IMR-90 (cell line): ENCODE results near the gene PCCA. TPM values are rescaled to one million over a fixed set of nuclear protein-coding genes. Genes with fewer than 3 reads are reported as not detected.

ENCODE experiments used
- ATAC-seq: fragments of 200-7000 bp; cut with Tn5 transposase; 2 replicates; pipeline ENCODE4 v1.9.1; 2020; ENCODE audit warnings: low read depth, mild to moderate bottlenecking, moderate library complexity
- BruUV-seq: library from RNA; stranded (reverse); fragments of 400-500 nt; replicated peaks from 2 replicates; lab custom pipeline; 2021; lab: Mats Ljungman, UMichigan
- CTCF ChIA-PET: fragments of 300-600 bp; formaldehyde crosslinking; extraction: SDS; loops from one replicate; lab custom pipeline; 2021; ENCODE audit warnings: antibody characterized with exemption; lab: Yijun Ruan, JAX
- POLR2A ChIA-PET: fragments of 300-600 bp; sonication (Branson Sonifier 250); formaldehyde crosslinking; loops from one replicate; lab custom pipeline; 2022; ENCODE audit warnings: antibody characterized with exemption; ENCODE audit not compliant: unreplicated experiment; lab: Charles Lee
- DNase-seq: peaks from one replicate; pipeline ENCODE4 v3.0.0; 2013
- H2AFZ ChIP-seq: replicated peaks from 2 replicates; pipeline ENCODE3; 2013; ENCODE audit warnings: low read length, mild to moderate bottlenecking; ENCODE audit not compliant: poor library complexity
- H2AK5ac ChIP-seq: 2 replicates; pipeline ENCODE4 v1.6.1; 2013; ENCODE audit warnings: low read depth, low read length, inconsistent platforms
- H2AK9ac ChIP-seq: replicated peaks from 2 replicates; pipeline ENCODE3; 2013; ENCODE audit warnings: mild to moderate bottlenecking, low read depth, low read length, moderate library complexity; ENCODE audit not compliant: poor library complexity
- H2BK120ac ChIP-seq: 2 replicates; pipeline ENCODE4 v1.6.1; 2013; ENCODE audit warnings: low read depth, low read length, inconsistent platforms
- H2BK15ac ChIP-seq: 3 replicates; pipeline ENCODE4 v1.6.1; 2013; ENCODE audit warnings: low read depth, low read length, inconsistent platforms
- H2BK20ac ChIP-seq: 2 replicates; pipeline ENCODE4 v1.6.1; 2013; ENCODE audit warnings: low read depth, mild to moderate bottlenecking, inconsistent platforms, low read length, moderate library complexity
- H2BK5ac ChIP-seq: 2 replicates; pipeline ENCODE4 v1.6.1; 2013; ENCODE audit warnings: mild to moderate bottlenecking, low read depth, low read length, inconsistent platforms; ENCODE audit not compliant: poor library complexity, severe bottlenecking
- H3K14ac ChIP-seq: replicated peaks from 2 replicates; pipeline ENCODE4 v1.6.1; 2013; ENCODE audit warnings: low read depth, low read length, inconsistent platforms
- H3K18ac ChIP-seq: 2 replicates; pipeline ENCODE4 v1.6.1; 2013; ENCODE audit warnings: low read depth, low read length, control low read depth
- H3K23ac ChIP-seq: 2 replicates; pipeline ENCODE4 v1.6.1; 2013; ENCODE audit warnings: low read depth, low read length, inconsistent platforms
- H3K27ac ChIP-seq: 2 replicates; pipeline ENCODE4 v1.5.1; 2013; ENCODE audit warnings: mild to moderate bottlenecking, control low read depth, low read length; ENCODE audit not compliant: insufficient read depth
- H3K27me3 ChIP-seq: 2 replicates; pipeline ENCODE4 v1.6.1; 2013; ENCODE audit warnings: low read length; ENCODE audit not compliant: control insufficient read depth, insufficient read depth
- H3K36me3 ChIP-seq: 2 replicates; pipeline ENCODE4 v1.6.1; 2013; ENCODE audit warnings: low read length, mixed read lengths; ENCODE audit not compliant: control insufficient read depth, insufficient read depth
- H3K4ac ChIP-seq: 2 replicates; pipeline ENCODE4 v1.6.1; 2013; ENCODE audit warnings: low read depth, low read length, inconsistent platforms
- H3K4me1 ChIP-seq: 2 replicates; pipeline ENCODE4 v1.6.1; 2013; ENCODE audit warnings: low read length, mixed read lengths; ENCODE audit not compliant: control insufficient read depth, insufficient read depth
- H3K4me2 ChIP-seq: 2 replicates; pipeline ENCODE4 v1.6.1; 2013; ENCODE audit warnings: low read depth, mild to moderate bottlenecking, control low read depth, low read length, moderate library complexity
- H3K4me3 ChIP-seq: 2 replicates; pipeline ENCODE4 v1.5.1; 2013; ENCODE audit warnings: low read depth, mild to moderate bottlenecking, control low read depth, low read length, moderate library complexity; ENCODE audit not compliant: insufficient read depth
- H3K56ac ChIP-seq: 2 replicates; pipeline ENCODE4 v1.6.1; 2013; ENCODE audit warnings: low read length, inconsistent platforms; ENCODE audit not compliant: insufficient read depth; ENCODE audit errors: extremely low read depth
- H3K79me1 ChIP-seq, 2 experiments: 2 replicates each; pipeline ENCODE4 v1.6.1; 2013; ENCODE audit warnings: low read length in 2 of 2, inconsistent platforms in 1 of 2, low read depth in 1 of 2
- H3K9ac ChIP-seq: 2 replicates; pipeline ENCODE4 v1.6.1; 2013; ENCODE audit warnings: low read depth, low read length, control low read depth
- H3K9me1 ChIP-seq: 2 replicates; pipeline ENCODE4 v1.6.1; 2013; ENCODE audit warnings: low read length, inconsistent platforms; ENCODE audit not compliant: insufficient read depth
- H3K9me3 ChIP-seq: 2 replicates; pipeline ENCODE4 v1.6.1; 2013; ENCODE audit warnings: low read length; ENCODE audit not compliant: control insufficient read depth, insufficient read depth
- H4K20me1 ChIP-seq: 2 replicates; pipeline ENCODE4 v1.6.1; 2013; ENCODE audit warnings: low read length, inconsistent platforms; ENCODE audit not compliant: insufficient read depth
- H4K5ac ChIP-seq: 2 replicates; pipeline ENCODE4 v1.6.1; 2013; ENCODE audit warnings: mild to moderate bottlenecking, low read depth, low read length, control low read depth
- H4K8ac ChIP-seq, 2 experiments: 2 replicates each; pipeline ENCODE4 v1.6.1; 2013; ENCODE audit warnings: low read depth in 2 of 2, low read length in 2 of 2, control low read depth in 1 of 2, inconsistent platforms in 1 of 2
- H4K91ac ChIP-seq: 2 replicates; pipeline ENCODE4 v1.6.1; 2013; ENCODE audit warnings: low read depth, low read length, inconsistent platforms; ENCODE audit not compliant: insufficient read depth
- BHLHE40 ChIP-seq: fragments of 150-350 bp; IDR thresholded peaks from 2 replicates; pipeline ENCODE4 v1.6.1; 2016; ENCODE audit warnings: mild to moderate bottlenecking, low read depth, low read length
- CEBPB ChIP-seq: IDR thresholded peaks from 2 replicates; pipeline ENCODE4 v1.6.1; 2012; ENCODE audit warnings: low read depth, low read length, improper control_type of control experiment
- CHD1 ChIP-seq: IDR thresholded peaks from 2 replicates; pipeline ENCODE4 v1.6.1; 2012; ENCODE audit warnings: low read depth, low read length, improper control_type of control experiment
- CTCF ChIP-seq: conservative IDR thresholded peaks from 2 replicates; pipeline ENCODE4 v1.5.1; 2012; ENCODE audit warnings: mild to moderate bottlenecking, low read depth, low read length, improper control_type of control experiment
- ELK1 ChIP-seq: fragments of 150-350 bp; IDR thresholded peaks from 2 replicates; pipeline ENCODE4 v1.6.1; 2016; ENCODE audit warnings: low read depth, mild to moderate bottlenecking, low read length, moderate library complexity, borderline replicate concordance
- FOS ChIP-seq: fragments of 150-350 bp; IDR thresholded peaks from 2 replicates; pipeline ENCODE4 v1.6.1; 2016; ENCODE audit warnings: low read depth, low read length
- MAFK ChIP-seq: IDR thresholded peaks from 2 replicates; pipeline ENCODE4 v1.6.1; 2012; ENCODE audit warnings: low read depth, low read length, improper control_type of control experiment
- MAZ ChIP-seq: IDR thresholded peaks from 2 replicates; pipeline ENCODE4 v1.6.1; 2012; ENCODE audit warnings: low read depth, mild to moderate bottlenecking, low read length, improper control_type of control experiment, moderate library complexity, borderline replicate concordance
- MXI1 ChIP-seq: IDR thresholded peaks from 2 replicates; pipeline ENCODE4 v1.6.1; 2012; ENCODE audit warnings: low read depth, mild to moderate bottlenecking, low read length, moderate library complexity, borderline replicate concordance
- NFE2L2 ChIP-seq: fragments of 150-350 bp; IDR thresholded peaks from 2 replicates; pipeline ENCODE4 v1.6.1; 2016; ENCODE audit warnings: low read depth, mild to moderate bottlenecking, low read length
- POLR2A ChIP-seq: IDR thresholded peaks from 2 replicates; pipeline ENCODE4 v1.6.1; 2012; ENCODE audit warnings: mild to moderate bottlenecking, low read depth, low read length
- RAD21 ChIP-seq: IDR thresholded peaks from 2 replicates; pipeline ENCODE4 v1.6.1; 2012; ENCODE audit warnings: low read length, improper control_type of control experiment
- RCOR1 ChIP-seq: IDR thresholded peaks from 2 replicates; pipeline ENCODE4 v1.6.1; 2012; ENCODE audit warnings: mild to moderate bottlenecking, low read length, improper control_type of control experiment; ENCODE audit not compliant: insufficient replicate concordance
- RFX5 ChIP-seq: IDR thresholded peaks from 2 replicates; pipeline ENCODE4 v1.8.0; 2012; ENCODE audit warnings: low read depth, mild to moderate bottlenecking, low read length, moderate library complexity
- SMC3 ChIP-seq: fragments of 150-350 bp; IDR thresholded peaks from 2 replicates; pipeline ENCODE4 v1.6.1; 2016; ENCODE audit warnings: low read depth, mild to moderate bottlenecking, antibody characterized with exemption, low read length, moderate library complexity
- USF2 ChIP-seq: fragments of 150-350 bp; IDR thresholded peaks from 2 replicates; pipeline ENCODE4 v1.6.1; 2017; ENCODE audit warnings: mild to moderate bottlenecking, antibody characterized with exemption, low read length, low read depth
- WGBS, 2 experiments: methylation state at CpG; one replicate each; pipeline versions ENCODE4 v1.1.5 to v1.1.7; 2013; ENCODE audit warnings: missing lambda C conversion rate in 2 of 2; ENCODE audit not compliant: insufficient read length in 1 of 2; ENCODE audit errors: extremely low coverage in 2 of 2; 5-methylcytosine and 5-hydroxymethylcytosine counted together
- dilution Hi-C: fragments of 300-500 bp; cut with HindIII; formaldehyde crosslinking; loops from one replicate; pipeline ENCODE4 v1.14.3; 2018; ENCODE audit warnings: low sequenced_read_pairs; ENCODE audit not compliant: unreplicated experiment
- in situ Hi-C: fragments of 300-500 bp; cut with MboI; formaldehyde crosslinking; loops from 3 replicates; pipeline ENCODE4 v1.14.3; 2019; ENCODE audit warnings: low sequenced_read_pairs, inconsistent platforms, mixed read lengths
- intact Hi-C: fragments of 100-400 bp; cut with micrococcal nuclease; formaldehyde crosslinking; loops from 2 replicates; pipeline ENCODE4 v1.10.0; 2022
- polyA plus RNA-seq, 3 experiments: library from polyadenylated mRNA; depleted of rRNA; stranded (reverse); fragments of >200 nt; gene quantifications; 2 replicates each; pipeline ENCODE4 v1.2.3, GENCODE V29; 2012; ENCODE audit warnings: low replicate concordance in 1 of 3
- total RNA-seq: library from RNA; depleted of rRNA; stranded (reverse); fragments of >200 nt; gene quantifications from 2 replicates; pipeline ENCODE4 v1.2.3, GENCODE V29; 2012

Gene PCCA
- total and polyA plus RNA-seq, 2 of the 4 experiments (the other 2 are of a cell fraction): 7.6 to 24.0 TPM

- dilution Hi-C loops: no loop called here
- H4K5ac ChIP-seq: no peak overlapping the region
- no peak overlapping the region; a peak in 1 of 4 replicates for H4K8ac ChIP-seq
- H3K4me3 ChIP-seq: no peak overlapping the region
- ChIA-PET POLR2A (no interaction called here), CTCF (no interaction called here)
- no peak overlapping the region for H3K56ac ChIP-seq
- no peak overlapping the region for H2AK5ac ChIP-seq
- no peak overlapping the region for H2AK9ac ChIP-seq
- no peak overlapping the region for H3K4me2 ChIP-seq
- DNase-seq (no peak), ATAC-seq (no peak)
- H3K14ac ChIP-seq: no peak overlapping the region
- no peak overlapping the region for H3K27ac ChIP-seq
- no peak overlapping the region for H2BK120ac ChIP-seq
- peak overlapping the region; percentile 58 for H2BK5ac ChIP-seq
- no peaks in the 10 kb centered on the region for H4K20me1 ChIP-seq
- H2AFZ ChIP-seq: no peak overlapping the region
- H2BK20ac ChIP-seq: 0 out of 2 replicates have a peak overlapping the region, but pooled peaks have one; percentile 21
- no peak overlapping the region for H3K18ac ChIP-seq
- no peak overlapping the region for H3K4ac ChIP-seq
- BruUV-seq: no TSS peak
- H3K79me1 ChIP-seq: peaks cover 0 to 6% of the 10 kb centered on the region in 2 experiments; a peak in 1 of 4 replicates
- TF ChIP-seq RAD21 (no peak), RFX5 (no peak), CEBPB (no peak), CHD1 (no peak), NFE2L2 (no peak), RCOR1 (no peak), SMC3 (no peak), BHLHE40 (no peak), MAZ (no peak), CTCF (no peak), FOS (no peak), POLR2A (no peak), ELK1 (no peak), USF2 (no peak), MXI1 (no peak), MAFK (no peak)
- no peak overlapping the region for H3K9ac ChIP-seq
- no CpG with 5 or more reads among the region's 1 CpG for WGBS, 2 experiments
- peaks cover 3% of the 10 kb centered on the region for H3K9me1 ChIP-seq
- no peak overlapping the region for H3K23ac ChIP-seq
- H4K91ac ChIP-seq: no peak overlapping the region
- no peaks in the 10 kb centered on the region for H3K27me3 ChIP-seq
- no peaks in the 10 kb centered on the region for H3K9me3 ChIP-seq
- no peak overlapping the region for H2BK15ac ChIP-seq
- in situ Hi-C loops: no loop called here
- no peaks in the 10 kb centered on the region for H3K36me3 ChIP-seq
- intact Hi-C loops: no loop called here
- H3K4me1 ChIP-seq: peaks cover 6% of the 10 kb centered on the region
These were observed 273.9 kb downstream of the PCCA start for GRCh38 chr13:100362781-100363180.
